HG03469 (cell line): ENCODE data around the gene MAP2K5.

Experiments used
- ATAC-seq: cut with Tn5 transposase; IDR thresholded peaks from one replicate; pipeline ENCODE4 v1.9.1; 2021; ENCODE audit warnings: mild to moderate bottlenecking, moderate library complexity, moderate number of reproducible peaks; ENCODE audit not compliant: unreplicated experiment

The MAP2K5 gene

DNA sequence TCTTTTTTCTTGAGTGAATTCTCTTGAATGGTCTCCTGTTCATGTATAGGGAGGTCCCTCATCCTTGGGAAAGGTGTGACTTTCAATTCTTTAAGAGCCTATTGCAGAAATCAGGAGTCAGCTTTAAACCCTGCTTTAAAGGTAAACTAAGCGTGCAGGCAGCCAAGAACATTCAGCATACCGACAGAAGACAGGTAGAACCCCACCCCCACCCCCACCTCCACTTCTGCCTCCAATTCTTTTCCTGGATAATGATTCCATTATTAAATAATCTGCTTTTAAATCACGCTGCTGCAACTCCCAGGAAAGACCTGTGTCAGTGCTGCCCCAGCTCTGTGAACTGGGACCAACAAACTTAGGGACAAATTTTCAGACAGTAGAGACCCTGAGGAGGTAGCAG, 233.5 kb downstream of the MAP2K5 start:
- no peak for ATAC-seq

DNA sequence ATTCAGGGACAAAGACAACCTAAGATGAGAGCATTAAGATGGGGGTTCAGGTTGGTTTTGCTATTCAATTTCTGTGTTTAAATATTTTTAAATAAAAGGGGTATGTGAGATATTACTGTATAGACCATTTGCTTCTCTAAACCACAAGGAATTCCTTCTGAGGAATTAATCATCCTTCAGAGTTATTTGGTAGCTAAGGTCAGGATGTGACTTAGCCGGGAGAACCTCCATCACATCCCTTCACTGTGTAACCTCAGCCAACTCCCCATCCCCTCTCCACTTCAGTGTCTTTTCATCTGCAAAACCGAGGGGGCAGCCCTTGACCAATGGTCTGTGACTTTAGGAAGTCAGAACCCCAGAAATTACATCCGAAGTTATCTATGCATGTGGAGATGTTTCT, 234.1 kb downstream of the MAP2K5 start:
- no peak for ATAC-seq

DNA sequence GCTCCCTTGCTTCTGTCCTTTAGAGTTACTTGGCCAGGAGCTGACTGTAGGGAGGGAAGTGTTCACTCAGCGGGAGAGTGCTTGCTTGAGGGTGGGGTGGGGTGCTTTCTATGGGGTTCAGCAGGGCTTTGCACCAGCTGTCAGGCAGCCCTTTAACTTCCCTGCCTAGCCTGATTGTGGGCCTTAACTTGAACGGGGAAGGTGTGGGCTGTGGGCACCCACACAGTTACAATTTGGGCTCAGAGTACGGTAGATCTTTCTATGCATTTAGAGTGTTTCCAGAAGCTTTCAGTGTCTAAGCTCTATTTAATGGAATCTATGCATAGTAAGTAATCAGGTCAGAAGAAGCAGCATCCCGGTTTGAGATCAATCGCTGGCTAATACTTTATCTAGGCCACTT, 234.6 kb downstream of the MAP2K5 start:
- no peak for ATAC-seq

DNA sequence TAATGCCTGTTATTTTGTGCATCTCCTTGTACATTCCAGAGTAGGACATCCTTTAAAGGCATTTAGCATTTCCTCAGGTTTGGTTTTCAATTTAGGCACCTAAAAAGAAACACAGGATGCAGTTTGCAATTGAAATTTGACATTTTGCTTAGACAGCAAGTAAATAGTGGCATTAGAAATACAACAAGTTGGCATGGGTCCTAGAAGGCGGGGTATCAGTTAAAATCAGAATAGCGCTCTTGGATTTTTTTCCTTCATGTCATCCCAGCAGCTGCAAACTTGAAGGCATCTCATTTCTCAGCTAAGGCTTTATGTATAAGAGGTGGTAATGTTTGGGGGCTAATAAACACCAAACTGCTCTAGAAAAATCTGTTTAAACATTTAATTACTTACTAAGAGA, 235.3 kb downstream of the MAP2K5 start:
- ATAC-seq, result no peak

DNA sequence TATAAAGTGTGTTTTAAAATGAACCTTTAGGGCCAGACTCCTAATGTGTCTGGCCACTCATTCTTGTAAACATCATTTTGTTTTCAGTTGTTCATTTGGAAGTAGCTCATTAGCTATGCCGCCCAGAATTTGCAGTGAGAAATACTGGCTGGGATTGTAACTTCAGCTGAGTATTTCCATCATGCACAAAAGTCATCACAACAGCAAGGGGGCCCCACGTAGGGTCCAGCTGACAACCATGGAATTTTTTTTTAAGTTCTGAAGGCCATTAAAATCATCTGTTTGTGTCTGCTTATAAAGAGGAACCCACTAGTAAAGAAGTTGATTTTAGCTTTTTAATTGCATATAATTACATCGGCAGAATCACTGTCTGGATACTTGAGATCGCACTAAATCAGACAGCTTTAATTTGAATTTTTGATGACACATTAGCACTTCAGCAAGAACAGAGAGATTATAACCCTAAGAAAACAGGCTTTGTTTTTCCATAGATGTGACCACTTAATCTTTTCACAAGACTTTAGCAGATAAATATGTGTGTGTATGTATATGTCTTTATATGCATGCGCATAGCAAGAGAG, 236.6 kb downstream of the MAP2K5 start:
- ATAC-seq, result no peak

DNA sequence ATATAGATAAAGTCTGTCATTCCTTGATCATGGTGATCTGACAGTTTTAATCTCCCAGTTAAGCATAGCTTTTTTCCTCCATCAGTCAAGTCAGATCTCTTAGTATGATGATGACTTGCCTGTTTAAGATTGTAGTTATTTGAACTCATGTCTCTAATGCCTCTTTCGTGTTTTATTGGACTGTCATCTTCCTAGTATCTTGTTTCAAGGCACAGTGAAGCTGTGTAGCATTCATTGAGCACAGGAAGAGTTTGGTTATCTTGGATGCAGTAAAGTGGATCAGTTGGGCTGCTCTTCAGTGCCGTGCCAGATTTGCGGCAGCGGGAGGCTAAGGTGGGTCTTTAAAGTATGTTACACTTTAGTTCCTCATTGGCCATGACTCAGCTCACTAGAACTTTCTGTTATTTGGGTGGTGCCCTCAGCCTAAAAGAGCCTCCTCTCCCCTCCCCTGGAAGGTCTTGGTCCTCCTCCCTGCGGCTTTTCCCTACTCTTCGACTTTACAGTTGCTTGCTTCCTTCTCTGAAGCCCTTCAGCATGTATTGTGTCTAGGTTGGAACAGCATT, 237.1 kb downstream of the MAP2K5 start:
- ATAC-seq, result no peak

DNA sequence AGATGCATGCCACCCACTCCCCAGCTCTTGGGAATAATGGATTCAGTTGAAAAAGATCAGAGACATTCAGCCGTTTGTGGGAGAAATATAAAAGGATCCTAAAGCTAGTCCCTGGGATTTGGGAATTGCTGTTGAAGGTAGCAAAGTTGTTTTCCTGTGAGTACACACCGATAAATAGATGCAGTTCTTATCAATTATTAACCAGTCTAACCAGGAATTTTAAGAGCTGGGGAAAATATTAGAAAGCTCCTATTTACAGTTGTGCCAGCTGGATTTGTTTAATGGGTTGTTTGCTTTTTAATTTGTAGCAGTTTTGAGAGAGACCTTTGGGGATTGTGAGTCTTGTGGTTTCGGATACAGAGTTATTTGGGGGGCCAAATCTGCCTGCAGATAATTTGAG, 238.6 kb downstream of the MAP2K5 start:
- no peak for ATAC-seq

DNA sequence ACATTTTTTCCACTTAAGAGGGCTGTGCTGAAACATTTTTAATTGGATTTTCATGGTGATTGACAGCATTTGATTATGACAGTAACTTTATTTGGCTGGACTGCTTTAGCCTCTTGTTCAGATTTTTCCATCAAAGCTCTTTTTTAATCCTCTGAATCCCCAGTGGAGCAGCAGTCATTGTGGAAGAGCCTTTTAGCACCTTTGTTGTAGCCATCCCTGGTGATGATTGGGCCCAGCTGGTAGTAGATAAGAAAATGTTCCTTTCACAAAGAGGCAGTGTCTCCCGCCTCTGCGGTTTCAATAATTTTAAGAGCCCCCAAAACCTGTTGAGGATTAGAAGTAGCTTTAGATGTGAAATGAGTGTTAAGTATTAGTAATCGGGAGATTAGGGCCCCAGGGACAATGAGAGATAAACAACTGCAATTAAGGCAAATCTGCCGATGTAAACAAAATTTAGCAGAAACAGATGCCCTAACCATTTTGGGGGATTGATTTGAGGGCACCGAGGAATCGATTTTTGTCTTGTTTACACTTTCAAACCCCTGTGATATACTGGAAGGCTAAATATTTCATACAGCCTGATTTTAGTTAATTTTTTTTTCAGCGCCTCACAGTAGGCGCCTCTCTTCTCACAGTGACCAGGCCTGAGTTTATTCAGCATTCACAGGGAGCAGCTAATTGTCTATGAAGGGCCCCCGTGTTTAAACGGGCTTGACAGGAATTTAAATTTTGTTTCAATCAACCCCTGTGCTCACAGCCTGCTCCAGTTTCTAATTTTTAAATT, 239.6 kb downstream of the MAP2K5 start:
- no peak for ATAC-seq

DNA sequence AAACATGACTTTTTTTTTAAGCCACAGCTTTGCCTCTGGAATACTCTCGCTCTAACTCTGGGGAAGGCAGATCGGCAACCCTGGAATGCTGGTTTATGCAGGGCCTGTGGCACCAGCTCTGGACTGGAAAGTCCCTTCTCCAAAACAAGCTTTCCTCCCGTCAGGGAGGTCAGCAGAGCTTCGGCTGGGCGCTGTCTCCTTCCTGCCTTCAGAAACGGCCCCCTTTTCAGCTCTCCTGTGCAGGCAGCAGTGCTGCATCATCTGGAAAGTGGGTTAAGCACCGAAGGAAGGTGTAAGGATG, 240.1 kb downstream of the MAP2K5 start:
- ATAC-seq, result no peak

DNA sequence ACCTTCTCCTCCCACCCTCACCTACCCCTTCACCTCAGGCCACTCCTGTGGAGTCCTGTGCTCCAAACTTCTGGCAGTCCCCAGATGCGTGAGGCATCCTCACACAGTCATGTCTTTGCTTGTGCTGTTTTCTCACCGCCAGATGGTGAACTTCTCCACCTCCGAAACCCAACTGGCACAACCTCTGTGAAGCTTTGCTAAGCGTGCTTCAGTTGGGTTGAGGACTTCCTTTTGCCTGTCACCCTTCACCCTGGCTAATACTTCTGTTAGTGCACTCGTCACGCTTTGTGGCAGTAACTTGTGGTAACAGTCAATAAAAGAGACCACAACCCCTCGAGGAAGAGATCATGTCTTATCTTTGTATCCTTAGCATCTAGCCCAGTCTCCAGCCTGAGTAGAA, 240.8 kb downstream of the MAP2K5 start:
- ATAC-seq, result peak; percentile 41

DNA sequence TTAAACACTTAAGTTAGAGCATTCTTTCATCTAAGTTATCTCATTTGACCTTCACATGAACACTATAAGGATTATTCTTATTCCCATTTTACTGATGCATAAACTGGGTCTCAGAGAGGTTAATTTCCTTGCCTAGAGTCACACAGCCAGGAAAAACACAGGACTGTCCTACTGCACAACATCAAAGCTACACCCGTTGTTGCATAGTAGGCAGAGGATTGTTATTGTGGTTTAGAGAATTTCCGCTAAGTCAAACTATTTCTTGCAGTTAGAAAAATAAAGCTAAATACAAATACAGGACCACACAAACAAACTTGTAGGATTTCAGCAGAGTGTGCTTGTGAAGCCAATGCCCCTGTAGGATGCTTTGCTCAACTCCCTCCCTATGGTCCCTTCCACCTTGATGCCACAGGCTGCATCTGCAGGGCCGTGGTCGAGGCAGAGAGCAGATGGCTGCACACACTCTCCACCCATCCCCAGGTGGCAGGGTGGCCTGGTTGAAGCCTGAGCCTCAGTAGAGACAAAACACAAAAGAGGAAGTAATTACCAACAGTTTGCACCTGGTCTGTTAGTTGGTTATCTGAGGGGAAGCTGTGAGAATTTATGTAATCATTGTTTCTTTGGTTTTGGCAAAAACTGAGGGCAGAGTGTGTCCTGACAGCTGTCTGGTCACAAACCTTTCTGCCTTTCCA, 241.7 kb downstream of the MAP2K5 start:
- peak; percentile 65 for ATAC-seq

DNA sequence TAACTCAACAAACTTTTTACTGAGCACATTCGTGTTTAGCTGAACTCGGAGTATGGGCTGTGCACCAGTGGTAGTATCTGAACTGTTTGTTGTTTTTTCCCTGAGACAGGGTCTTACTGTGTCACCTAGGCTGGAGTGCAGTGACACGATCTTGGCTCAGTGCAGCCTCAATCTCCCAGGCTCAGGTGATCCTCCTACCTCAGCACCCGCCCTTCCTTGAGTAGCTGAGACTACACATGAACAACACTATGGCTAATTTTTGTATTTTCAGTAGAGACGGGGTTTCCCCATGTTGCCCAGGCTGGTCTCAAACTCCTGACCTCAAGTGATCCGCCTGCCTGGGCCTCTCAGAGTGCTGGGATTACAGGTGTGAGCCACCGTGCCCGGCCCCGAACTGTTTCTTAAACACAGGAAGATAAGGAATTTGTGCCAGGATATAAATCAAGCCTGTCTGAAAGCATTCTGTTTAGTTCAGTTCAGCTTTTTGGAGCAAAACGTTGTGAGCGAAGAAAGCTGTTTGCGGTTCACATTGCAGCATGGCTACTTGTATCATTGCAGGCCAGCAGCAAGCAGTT, 242.4 kb downstream of the MAP2K5 start:
- no peak for ATAC-seq

DNA sequence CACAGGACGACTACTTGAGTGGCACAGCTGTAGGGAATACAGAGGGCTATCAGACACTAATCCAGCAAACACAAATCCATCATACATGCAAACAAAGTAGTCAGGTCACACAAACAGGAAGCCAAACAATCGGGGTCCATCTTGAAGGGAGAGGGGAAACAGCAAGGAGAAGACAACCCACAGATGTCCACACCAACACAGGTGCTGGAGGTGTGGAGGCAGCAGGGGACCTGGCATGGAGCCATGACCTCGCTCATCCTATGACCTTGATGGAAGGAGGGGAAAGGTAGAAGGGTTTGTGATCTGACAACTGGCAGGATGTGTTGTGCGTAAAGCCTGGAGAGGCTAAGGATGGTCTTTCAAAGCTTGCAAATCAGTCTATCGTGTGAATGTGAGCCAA, 242.9 kb downstream of the MAP2K5 start:
- no peak for ATAC-seq

DNA sequence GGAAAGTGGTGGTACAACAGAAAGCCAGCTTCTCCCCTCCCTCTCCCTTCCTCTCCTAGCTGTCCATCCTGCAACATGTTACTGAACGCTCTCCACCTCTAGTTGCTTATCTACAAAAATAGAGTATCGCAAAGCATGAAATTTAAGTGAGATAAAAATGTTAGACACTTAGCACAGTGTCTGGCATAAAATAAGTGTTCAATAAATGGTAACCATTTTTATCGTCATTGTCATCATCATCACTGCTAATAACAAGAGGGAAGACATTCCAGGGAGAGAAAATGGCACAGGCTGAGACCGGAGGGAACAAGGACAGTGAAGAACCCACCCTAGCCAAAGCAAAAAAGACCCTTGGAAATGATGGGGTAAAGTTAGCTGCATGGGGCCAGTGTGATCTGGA, 244.1 kb downstream of the MAP2K5 start:
- ATAC-seq, result no peak

DNA sequence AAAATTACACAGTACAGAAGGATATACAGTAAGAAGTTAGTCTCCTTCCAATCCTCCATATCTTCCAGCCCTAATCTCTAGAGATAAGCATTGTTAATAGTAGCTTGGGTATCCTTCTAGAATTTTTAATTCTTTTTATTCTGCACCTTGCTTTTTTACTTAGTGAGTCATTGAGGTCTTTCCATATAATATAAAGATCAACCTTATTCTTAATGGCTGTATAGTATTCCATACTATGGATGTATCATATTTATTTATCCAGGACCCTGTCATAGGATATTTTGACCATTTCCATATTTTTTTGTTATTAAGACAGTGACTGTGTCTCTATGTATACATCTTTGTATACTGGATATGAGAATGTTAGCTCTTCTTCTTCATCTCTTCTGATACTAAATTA, 246.5 kb downstream of the MAP2K5 start:
- no peak for ATAC-seq

DNA sequence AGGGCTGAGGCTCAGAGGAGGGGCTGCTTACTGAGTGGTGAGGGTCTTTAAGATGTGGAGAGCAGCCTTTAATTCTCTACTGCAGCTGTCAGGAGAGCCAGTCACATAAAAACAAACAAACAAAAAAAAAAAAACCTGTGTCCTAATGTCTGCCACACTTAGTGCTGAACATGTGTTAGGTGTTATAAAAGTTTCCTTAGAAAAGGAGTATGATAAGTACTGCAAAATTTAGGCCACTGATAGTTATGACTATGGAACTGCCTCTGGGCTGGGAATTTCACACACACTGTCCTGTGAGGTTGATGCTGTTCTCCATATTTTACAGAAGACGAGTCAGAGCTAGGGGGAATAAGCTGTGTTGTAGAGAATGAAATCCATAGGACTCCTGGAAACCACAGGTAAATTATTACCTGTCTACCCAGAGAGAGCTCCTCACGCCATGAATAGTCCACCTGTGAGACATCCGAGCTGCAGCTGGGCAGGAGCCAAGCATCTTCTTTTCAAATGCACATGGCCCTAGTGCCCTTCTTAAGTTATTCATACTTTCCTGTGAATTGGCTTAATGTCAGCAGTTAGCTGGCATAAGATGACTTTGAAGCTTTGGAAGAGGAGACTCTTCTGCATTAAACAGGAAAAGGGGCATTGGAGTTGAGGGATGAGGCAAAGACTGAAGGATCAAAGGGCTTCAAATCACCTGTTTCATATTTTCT, 248.3 kb downstream of the MAP2K5 start:
- ATAC-seq, result no peak

DNA sequence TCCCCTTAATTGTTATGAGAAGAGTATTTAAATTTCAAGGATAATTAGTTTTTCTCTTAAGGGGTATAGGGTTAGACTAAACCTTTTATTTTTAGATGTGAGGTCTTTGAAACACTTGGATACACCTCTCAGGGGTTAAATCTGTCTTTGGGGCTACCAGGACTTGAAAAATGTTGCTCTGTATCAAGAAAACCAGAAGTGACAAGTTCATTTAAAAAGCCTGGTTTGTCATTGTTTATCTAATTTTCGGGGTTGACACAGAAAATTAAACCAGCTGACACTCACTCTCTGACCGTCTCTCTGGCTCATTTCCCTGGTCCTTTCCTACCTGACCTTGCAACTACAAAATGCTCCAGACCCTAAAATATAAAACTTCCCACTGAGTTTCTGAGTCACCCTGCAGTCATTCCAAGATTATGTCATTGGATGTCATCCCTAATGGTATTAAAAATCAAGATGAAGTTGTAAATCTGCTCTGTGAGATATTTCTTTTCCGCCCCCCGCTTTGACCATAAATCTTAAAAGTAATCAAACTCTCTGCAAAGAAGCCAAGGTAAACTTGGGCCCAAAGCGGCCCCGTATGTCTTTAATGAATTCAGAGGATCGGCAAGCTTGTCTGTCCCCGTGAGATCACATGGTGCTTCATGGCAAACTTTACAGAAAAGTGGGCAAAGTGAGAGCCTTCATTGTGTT, 249.9 kb downstream of the MAP2K5 start:
- no peak for ATAC-seq

DNA sequence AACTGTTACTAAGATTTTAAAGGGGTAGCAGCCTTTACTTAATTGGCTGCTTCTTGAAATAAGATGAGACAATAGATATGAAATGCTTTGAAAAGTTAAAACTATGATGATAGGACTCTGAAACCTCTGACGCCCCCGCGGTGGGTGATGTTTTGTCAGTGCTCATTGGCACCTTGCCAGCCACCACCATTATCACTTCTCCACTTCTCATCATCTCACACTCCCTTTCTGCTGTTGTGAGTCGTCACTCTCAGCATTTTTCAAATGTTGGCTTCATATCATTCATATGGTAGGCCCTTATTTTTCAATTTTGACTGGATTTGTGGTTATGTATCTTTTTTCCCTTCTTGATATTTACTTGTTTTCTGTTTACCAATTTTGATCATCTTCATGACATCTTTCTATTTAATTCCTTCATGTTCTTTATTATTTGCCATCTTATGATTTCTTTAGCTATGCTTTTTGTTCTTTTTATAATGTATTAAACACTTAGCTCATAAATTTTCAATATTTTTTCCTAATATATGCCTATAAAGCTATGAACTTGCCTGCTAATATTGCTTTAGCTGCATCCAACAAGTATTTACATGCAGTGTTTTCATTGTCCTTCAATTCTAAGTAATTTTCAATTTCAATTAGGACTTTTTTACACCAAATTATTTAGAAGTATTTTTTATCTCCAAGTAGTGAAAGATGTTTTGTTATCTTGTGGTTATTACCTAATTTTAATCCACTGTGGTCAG, 252.5 kb downstream of the MAP2K5 start:
- ATAC-seq, result no peak

DNA sequence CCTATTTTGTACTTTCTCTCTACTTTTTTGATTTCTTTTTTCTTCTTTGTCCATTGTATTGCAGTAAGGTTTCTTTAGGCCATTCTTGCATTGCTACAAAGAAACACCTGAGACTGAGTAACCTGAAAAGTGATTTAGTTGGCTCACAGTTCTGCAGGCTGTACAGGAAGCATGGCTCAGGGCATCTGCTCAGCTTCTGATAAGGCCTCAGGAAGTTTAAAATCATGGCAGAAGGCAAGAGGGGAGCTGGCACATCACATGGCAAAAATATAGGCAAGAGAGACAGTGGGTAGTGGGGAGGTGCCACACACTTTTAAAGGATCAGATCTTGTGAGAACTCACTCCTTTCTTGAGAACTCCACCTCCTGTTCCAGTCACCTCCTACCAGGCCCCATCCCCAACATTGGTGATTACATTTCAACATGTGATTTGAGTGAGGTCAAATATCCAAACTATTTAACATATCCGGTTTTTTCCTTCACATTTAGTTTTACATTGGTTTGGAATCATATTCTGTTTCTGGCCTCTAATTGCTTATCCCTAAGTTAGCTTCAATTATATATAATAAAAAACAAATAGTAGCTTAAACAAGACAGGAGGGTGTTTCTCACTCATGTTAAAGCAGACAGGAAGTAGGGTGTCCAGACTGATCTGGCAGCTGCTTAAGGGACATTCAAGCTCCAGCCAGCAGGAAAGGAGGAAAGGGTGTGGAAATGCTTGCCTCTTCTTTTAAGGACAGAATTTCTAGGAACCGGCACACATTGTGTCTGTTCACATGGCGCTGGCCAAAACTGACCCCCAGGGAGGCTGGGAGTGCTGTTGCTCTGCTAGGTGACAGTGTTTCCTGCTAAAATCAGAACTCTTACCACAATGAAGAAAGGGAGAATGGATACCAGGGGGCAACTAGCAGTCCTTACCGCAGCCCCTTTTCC, 254.0 kb downstream of the MAP2K5 start:
- no peak for ATAC-seq
